K562 (cell line): ENCODE measurements around the gene ATMIN. TPM values are rescaled to one million over a fixed set of nuclear protein-coding genes. Genes with fewer than 3 reads are reported as not detected.

Experiments
- ATAC-seq: fragments of 200-7000 bp; cut with Tn5 transposase; 3 replicates; pipeline ENCODE4 v1.9.1; 2020; ENCODE audit warnings: moderate library complexity
- BruUV-seq: library from RNA; stranded (reverse); fragments of 400-500 nt; replicated peaks from 2 replicates; lab custom pipeline; 2021; lab: Mats Ljungman, UMichigan
- CTCF ChIA-PET: fragments of 300-600 bp; formaldehyde crosslinking; extraction: SDS; loops from one replicate; lab custom pipeline; 2021; ENCODE audit warnings: low intra/inter-chr PET ratio; lab: Yijun Ruan, JAX
- POLR2A ChIA-PET: fragments of 300-600, 350-650 bp; sonication (Branson Sonifier 250); formaldehyde crosslinking; extraction: SDS; loops from one replicate; lab custom pipeline; 2021; ENCODE audit warnings: antibody characterized with exemption, inconsistent platforms; lab: Yijun Ruan, JAX
- DNase-seq, 4 experiments: peaks; one replicate each; pipeline versions ENCODE4 v3.0.0 to v3.0.0-alpha.2; 2011 to 2018; ENCODE audit warnings: low spot score in 3 of 4, mixed read lengths in 3 of 4; ENCODE audit errors: extremely low read depth in 1 of 4
- FAIRE-seq: peaks from 2 replicates; lab custom pipeline; 2011; peaks lifted over from hg19 to GRCh38; lab: Jason Lieb, UNC
- H2AFZ ChIP-seq: 2 replicates; pipeline ENCODE4 v1.6.0; 2011; ENCODE audit warnings: low read depth, low read length, control low read depth, inconsistent platforms
- H3K27ac ChIP-seq: fragments of 200-600 bp; 3 replicates; pipeline ENCODE4 v1.8.0; 2011; ENCODE audit warnings: low read depth, mild to moderate bottlenecking, control low read depth, inconsistent platforms, low read length, moderate library complexity, mixed read lengths; ENCODE audit errors: extremely low read depth
- H3K27me3 ChIP-seq, 2 experiments: fragments of 300-600 bp in 1 of 2; 2 replicates in 1 of 2; 3 replicates in 1 of 2; pipeline versions ENCODE4 v1.6.0 to v1.8.0; 2011; ENCODE audit warnings: inconsistent platforms in 2 of 2, low read length in 2 of 2, mild to moderate bottlenecking in 1 of 2, mixed read lengths in 1 of 2, moderate library complexity in 1 of 2; ENCODE audit not compliant: control insufficient read depth in 2 of 2, insufficient read depth in 2 of 2
- H3K36me3 ChIP-seq: fragments of 300-600 bp; 3 replicates; pipeline ENCODE4 v1.8.0; 2011; ENCODE audit warnings: mild to moderate bottlenecking, low read length, inconsistent platforms; ENCODE audit not compliant: control insufficient read depth, insufficient read depth
- H3K4me1 ChIP-seq, 2 experiments: fragments of 200-600 bp in 1 of 2; replicated peaks in 1 of 2; 2 replicates in 1 of 2; 3 replicates in 1 of 2; pipeline versions ENCODE4 v1.5.1 to v1.8.0; 2011; ENCODE audit warnings: inconsistent platforms in 2 of 2, low read length in 2 of 2, mild to moderate bottlenecking in 1 of 2, mixed read lengths in 1 of 2, moderate library complexity in 1 of 2; ENCODE audit not compliant: control insufficient read depth in 2 of 2, insufficient read depth in 2 of 2
- H3K4me2 ChIP-seq: 2 replicates; pipeline ENCODE4 v1.6.1; 2011; ENCODE audit warnings: low read length, control low read depth, inconsistent platforms, mixed read lengths; ENCODE audit not compliant: insufficient read depth
- H3K4me3 ChIP-seq: fragments of 200-600 bp; sonication (generic), shearing (Covaris generic); 2 replicates; pipeline ENCODE4 v1.5.1; 2016; ENCODE audit warnings: control low read depth, inconsistent platforms
- H3K79me2 ChIP-seq: fragments of 200-600 bp; 3 replicates; pipeline ENCODE4 v1.8.0; 2011; ENCODE audit warnings: low read length, inconsistent platforms; ENCODE audit not compliant: control insufficient read depth, insufficient read depth
- H3K9ac ChIP-seq, 2 experiments: 2 replicates each; pipeline versions ENCODE4 v1.6.0 to v1.6.1; 2011; ENCODE audit warnings: low read depth in 2 of 2, low read length in 2 of 2, control low read depth in 1 of 2, inconsistent platforms in 1 of 2, mild to moderate bottlenecking in 1 of 2, mixed read lengths in 1 of 2; ENCODE audit not compliant: insufficient read depth in 1 of 2
- H3K9me1 ChIP-seq: one replicate; pipeline ENCODE4 v1.6.0; 2011; ENCODE audit warnings: inconsistent platforms, mild to moderate bottlenecking, low read length, moderate library complexity; ENCODE audit not compliant: control insufficient read depth, insufficient read depth
- H3K9me3 ChIP-seq: replicated peaks from 2 replicates; pipeline ENCODE4 v1.5.1; 2011; ENCODE audit warnings: low read depth, low read length, inconsistent platforms; ENCODE audit not compliant: control insufficient read depth, insufficient read depth
- H4K20me1 ChIP-seq: replicated peaks from 2 replicates; pipeline ENCODE4 v1.6.1; 2011; ENCODE audit warnings: low read length, inconsistent platforms, mixed read lengths; ENCODE audit not compliant: control insufficient read depth, insufficient read depth
- CEBPB ChIP-seq: fragments of 450-650 bp; IDR thresholded peaks from 2 replicates; pipeline ENCODE4 v1.6.1; 2016; ENCODE audit warnings: missing genetic modification characterization, missing compliant biosample characterization
- CHD1 ChIP-seq: fragments of 200-600 bp; sonication (generic); IDR thresholded peaks from one replicate; pipeline ENCODE4 v1.6.1; 2012; ENCODE audit warnings: mild to moderate bottlenecking, moderate library complexity, low read length, inconsistent platforms
- HCFC1 ChIP-seq: IDR thresholded peaks from 2 replicates; pipeline ENCODE4 v1.6.1; 2012; ENCODE audit warnings: low read depth, low read length, improper control_type of control experiment
- HMGN3 ChIP-seq: IDR thresholded peaks from 2 replicates; pipeline ENCODE4 v1.6.1; 2011; ENCODE audit warnings: borderline replicate concordance, low read depth, mild to moderate bottlenecking, mixed read lengths, low read length; ENCODE audit not compliant: insufficient read length; ENCODE audit errors: extremely low read depth
- MITF ChIP-seq: IDR thresholded peaks from 2 replicates; pipeline ENCODE4 v1.6.1; 2014; ENCODE audit warnings: antibody characterized with exemption
- MYC ChIP-seq, 2 experiments: fragments of 250-450 bp in 1 of 2; sonication (Bioruptor Pico) in 1 of 2; IDR thresholded peaks; 2 replicates each; pipeline versions ENCODE4 v1.5.1 to v1.6.1; 2012 to 2021; ENCODE audit warnings: low read depth in 2 of 2, borderline replicate concordance in 1 of 2, improper control_type of control experiment in 1 of 2, low read length in 1 of 2, mild to moderate bottlenecking in 1 of 2, moderate library complexity in 1 of 2
- RB1 ChIP-seq: fragments of 450-650 bp; IDR thresholded peaks from 2 replicates; pipeline ENCODE4 v1.6.1; 2017; ENCODE audit warnings: low read depth, mild to moderate bottlenecking
- RBM25 ChIP-seq: fragments of 200-400 bp; formaldehyde crosslinking; IDR thresholded peaks from 2 replicates; pipeline ENCODE4 v1.6.1; 2018; ENCODE audit warnings: low read length, low read depth, moderate library complexity; ENCODE audit not compliant: severe bottlenecking
- SAP30 ChIP-seq: fragments of 200-600 bp; sonication (generic); IDR thresholded peaks from 2 replicates; pipeline ENCODE4 v1.6.1; 2012; ENCODE audit warnings: borderline replicate concordance, low read depth, mild to moderate bottlenecking, moderate library complexity, low read length, control low read depth, inconsistent platforms; ENCODE audit not compliant: insufficient read depth, poor library complexity, severe bottlenecking
- SIN3B ChIP-seq: fragments of 450-650 bp; IDR thresholded peaks from 2 replicates; pipeline ENCODE4 v1.6.1; 2017; ENCODE audit warnings: low read depth, mild to moderate bottlenecking, moderate library complexity
- UBTF ChIP-seq, 2 experiments: IDR thresholded peaks; 2 replicates each; pipeline ENCODE4 v1.6.1; 2012; ENCODE audit warnings: improper control_type of control experiment in 2 of 2, low read depth in 2 of 2, low read length in 2 of 2, borderline replicate concordance in 1 of 2
- VEZF1 ChIP-seq: fragments of 200-800 bp; sonication (Bioruptor generic); IDR thresholded peaks from 2 replicates; pipeline ENCODE4 v1.6.1; 2017; ENCODE audit warnings: missing genetic modification characterization, missing compliant biosample characterization
- YBX1 ChIP-seq: fragments of 450-650 bp; IDR thresholded peaks from 2 replicates; pipeline ENCODE4 v1.7.1; 2016; ENCODE audit warnings: mild to moderate bottlenecking
- ZNF589 ChIP-seq: fragments of 200-800 bp; sonication (Bioruptor generic); IDR thresholded peaks from 2 replicates; pipeline ENCODE4 v1.6.1; 2016; ENCODE audit warnings: low read depth, missing genetic modification characterization, missing compliant biosample characterization
- WGBS: fragments of 100-300 bp; shearing (Covaris generic); methylation state at CpG from one replicate; pipeline ENCODE4 v1.1.6; 2016; ENCODE audit warnings: low coverage, mixed read lengths; ENCODE audit not compliant: insufficient coverage; ENCODE audit errors: missing lambda C conversion rate; 5-methylcytosine and 5-hydroxymethylcytosine counted together
- in situ Hi-C: fragments of 300-500 bp; cut with MboI; formaldehyde crosslinking; loops from 4 replicates; pipeline ENCODE4 v1.15.0; 2018; ENCODE audit warnings: inconsistent platforms, mixed read lengths
- intact Hi-C: fragments of 100-400 bp; cut with micrococcal nuclease; formaldehyde crosslinking; loops from 2 replicates; pipeline ENCODE4 v1.14.2; 2022
- polyA plus RNA-seq, 8 experiments: library from polyadenylated mRNA; depleted of rRNA in 4 of 8; stranded (reverse) in 5 of 8; unstranded in 3 of 8; fragments of >200 nt; fragmentation: Nextera tagmentation in 2 of 8; fragmentation: Illumina TruSeq in 1 of 8; extraction: Ambion mirVana in 2 of 8; extraction: Trizol in 1 of 8; gene quantifications; 2 replicates each; pipeline versions ENCODE4 v1.2.1 to v1.2.3, GENCODE V29; 2011 to 2014; ENCODE audit warnings: inconsistent platforms in 1 of 8, missing spikeins in 1 of 8
- total RNA-seq, 7 experiments: library from RNA; depleted of rRNA in 6 of 7; stranded (reverse); fragments of >200 nt in 6 of 7; fragmentation: Illumina TruSeq in 2 of 7; extraction: Trizol in 2 of 7; gene quantifications; 2 replicates each; pipeline versions ENCODE4 v1.2.1 to v1.2.3, GENCODE V29; 2011 to 2021; ENCODE audit warnings: low replicate concordance in 1 of 7

ATMIN gene
- total and polyA plus RNA-seq, 9 of the 15 experiments (the other 6 are each of a cell fraction or from before 2014, with no cell fraction given) = 6.7 to 40.9 (median 23.4) TPM

- no peak for FAIRE-seq
- ATAC-seq = peak; percentile 65
- intact Hi-C loops = loop anchor here (2.0 to 5.0 kb wide), 3 partner anchors 41 to 161 kb away; partner anchors contain the start of genes C16orf46 and GCSH
- no peaks in the 10 kb centered on the region for H3K27me3 ChIP-seq
- ChIA-PET POLR2A (interaction anchor here (0.6 to 1.7 kb wide), 10 partner anchors 9 to 237 kb away, joined by 3 to 10 read pairs (median 4); partner anchors contain the start of genes CENPN and CMC2), CTCF (interaction anchor here (0.6 to 1.9 kb wide), 7 partner anchors 28 to 178 kb away, joined by 3 to 6 read pairs (median 4); partner anchors contain the start of gene C16orf46)
- in situ Hi-C loops = no loop called here
- peaks cover 42% of the 10 kb centered on the region for H3K36me3 ChIP-seq
- peak overlapping the region; percentile 90 for H3K4me2 ChIP-seq
- no TSS peak for BruUV-seq
- H4K20me1 ChIP-seq = no peaks in the 10 kb centered on the region; the same call in 1 of the 2 replicates
- no peaks in the 10 kb centered on the region for H3K9me3 ChIP-seq
- peak; percentile 50 to 72 (median 66) for DNase-seq
- peak overlapping the region; percentile 69 to 96 for H3K9ac ChIP-seq
- H2AFZ ChIP-seq = peak overlapping the region; percentile 88
- peak overlapping the region; percentile 72 for H3K27ac ChIP-seq
- no peaks in the 10 kb centered on the region for H3K9me1 ChIP-seq
- H3K4me3 ChIP-seq = peak overlapping the region; percentile 86
- H3K4me1 ChIP-seq = peaks cover 9 to 14% of the 10 kb centered on the region in 2 experiments
- under 1% methylated on average over 59 of the region's 80 CpGs for WGBS
- peaks cover 28% of the 10 kb centered on the region for H3K79me2 ChIP-seq
- TF ChIP-seq HCFC1 (0 out of 2 replicates have a peak, but pooled peaks have one; percentile 2), HMGN3 (peak; percentile 61), ZNF589 (CRISPR knock-in tag) (peak; percentile 50; the same call in 1 of the 2 replicates), MITF (no peak), YBX1 (no peak), VEZF1 (CRISPR knock-in tag) (peak; percentile 40; the same call in 1 of the 2 replicates), CHD1 (peak; percentile 72), MYC (IDR thresholded peaks at IDR 0.05; ENCODE audit: low read depth, low read length) (peak; percentile 28; the same call in 1 of the 2 replicates), MYC (CRISPR knock-in tag; IDR thresholded peaks at IDR 0.05; ENCODE audit: borderline replicate concordance, low read depth) (no peak), SIN3B (peak; percentile 24; the same call in 1 of the 2 replicates), UBTF (IDR thresholded peaks at IDR 0.05; ENCODE audit: borderline replicate concordance in 1 of 2, low read depth in 2 of 2, low read length in 2 of 2) (peak; percentile 52 to 81; a peak in 3 of 4 replicates), SAP30 (peak; percentile 67), CEBPB (peak; percentile 77), RBM25 (peak; percentile 0), RB1 (peak; percentile 65)
Measured at GRCh38 chr16:81035975-81036750, 521 bp downstream of the ATMIN start.
